Lung (tissue), 12 donors: Measurements from ENCODE around the gene ZNF546. TPM values are rescaled to one million over a fixed set of nuclear protein-coding genes. Genes with fewer than 3 reads are reported as not detected.
A peak's percentile ranks its signal among the peaks of the same experiment; 100 is the strongest.

Experiments used
- ATAC-seq: fragments of 200-7000 bp; cut with Tn5 transposase; one replicate; pipeline ENCODE4 v1.9.1; 2020; ENCODE audit warnings: moderate number of reproducible peaks; ENCODE audit not compliant: insufficient read depth, low FRiP score
- DNase-seq, 3 donors: peaks; one replicate each; pipeline ENCODE4 v3.0.0-alpha.2; 2013 to 2017
- H3K27ac ChIP-seq, 2 donors: one replicate each; pipeline ENCODE4 v1.5.1; 2013; ENCODE audit warnings: mild to moderate bottlenecking in 2 of 2, moderate library complexity in 2 of 2, control low read depth in 1 of 2, inconsistent platforms in 1 of 2, low read depth in 1 of 2, low read length in 1 of 2
- H3K27me3 ChIP-seq, 3 donors: one replicate each; pipeline ENCODE4 v1.5.1; 2013; ENCODE audit warnings: low read length in 2 of 3; ENCODE audit not compliant: control insufficient read depth in 3 of 3, insufficient read depth in 3 of 3
- H3K36me3 ChIP-seq, 4 donors: one replicate each; pipeline ENCODE4 v1.5.1; 2013; ENCODE audit warnings: low read length in 4 of 4, mild to moderate bottlenecking in 1 of 4, moderate library complexity in 1 of 4; ENCODE audit not compliant: control insufficient read depth in 4 of 4, insufficient read depth in 4 of 4
- H3K4me1 ChIP-seq, 5 donors: one replicate each; pipeline ENCODE4 v1.5.1; 2013; ENCODE audit warnings: low read length in 5 of 5, mild to moderate bottlenecking in 2 of 5, moderate library complexity in 1 of 5; ENCODE audit not compliant: control insufficient read depth in 5 of 5, insufficient read depth in 5 of 5
- H3K4me3 ChIP-seq: one replicate; pipeline ENCODE4 v1.5.1; 2013; ENCODE audit warnings: mild to moderate bottlenecking, control low read depth, moderate library complexity
- H3K9ac ChIP-seq, 2 donors: one replicate each; pipeline ENCODE4 v1.5.1; 2013; ENCODE audit warnings: low read length in 2 of 2, control low read depth in 1 of 2; ENCODE audit not compliant: insufficient read depth in 1 of 2
- H3K9me3 ChIP-seq, 4 donors: one replicate each; pipeline ENCODE4 v1.5.1; 2013; ENCODE audit warnings: low read length in 3 of 4, mild to moderate bottlenecking in 1 of 4, moderate library complexity in 1 of 4; ENCODE audit not compliant: control insufficient read depth in 4 of 4, insufficient read depth in 3 of 4
- WGBS, 2 donors: extraction: QIAGEN DNeasy Blood & Tissue Kit; methylation state at CpG; one replicate each; pipeline ENCODE4 v1.1.7; 2013; 5-methylcytosine and 5-hydroxymethylcytosine counted together
- polyA plus RNA-seq, 2 donors: library from polyadenylated mRNA; stranded (reverse); fragments of 200-250 nt; gene quantifications; one replicate each; pipeline ENCODE4 v1.2.1, GENCODE V29; 2013
- total RNA-seq, 2 donors: library from RNA; depleted of rRNA in 1 of 2; stranded (reverse); fragments of >200 nt in 1 of 2; gene quantifications; one replicate each; pipeline ENCODE4 v1.2.1, GENCODE V29; 2014 to 2021
- TF ChIP-seq, protein P1 (sequence below): IDR thresholded peaks from 2 replicates; pipeline ENCODE4 v1.5.1; 2012; ENCODE audit warnings: mild to moderate bottlenecking; ENCODE audit errors: control extremely low read depth, extremely low read depth
- donor health status: control.
- donor health status: control.
- donor health status: Bipolar disorder and iron deficiency.
- donor health status: healthy.
- donor health status: DM: yes; HTN: yes; CAD: no.

The ZNF546 gene
- total and polyA plus RNA-seq, 4 donors, result 1.0 to 9.2 (median 2.7) TPM

DNA sequence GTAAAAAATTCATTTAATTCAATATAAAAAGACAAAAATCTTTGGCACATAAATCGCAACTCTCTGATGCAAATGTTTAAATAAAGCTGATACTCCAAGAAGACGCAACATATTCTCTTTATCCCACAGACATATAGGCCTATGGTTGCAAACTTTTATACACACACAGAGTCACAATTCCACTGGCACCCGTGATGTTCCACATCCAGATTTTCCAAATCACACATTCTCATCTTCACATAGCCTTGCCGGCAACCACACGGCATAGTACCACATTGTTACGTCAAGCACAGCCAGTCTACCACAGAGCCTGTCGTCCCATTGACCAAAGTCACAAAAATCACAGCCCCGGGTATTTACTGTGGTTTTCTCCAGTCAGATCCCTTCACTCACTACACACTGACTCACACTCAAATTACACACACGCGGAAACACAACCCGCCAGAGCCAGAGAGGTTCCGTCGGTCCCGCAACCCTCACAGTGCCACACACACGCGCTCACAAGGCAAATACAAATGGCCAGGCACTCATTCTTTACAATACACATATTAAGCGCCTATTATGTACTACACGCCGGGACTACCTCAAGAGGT lies 546 bp upstream of the ZNF546 start:
- 10% methylated on average over 19 of the region's 19 CpGs for WGBS, 2 donors
- Histone ChIP-seq H3K27me3 (no peaks in the 10 kb centered on the region), H3K4me1 (peaks cover 0 to 8% (median 5%) of the 10 kb centered on the region in 5 donors), H3K4me3 (peak overlapping the region; percentile 84), H3K9me3 (peaks cover 0 to 7% (median 2%) of the 10 kb centered on the region in 4 donors), H3K36me3 (peaks cover 0 to 11% (median under 1%) of the 10 kb centered on the region in 4 donors), H3K27ac (peak overlapping the region; percentile 74 to 91), H3K9ac (peak overlapping the region; percentile 60 to 91)
- DNase-seq (peak in 2 of 3 donors; percentile 44 to 54), ATAC-seq (peak; percentile 20)
- TF ChIP-seq, protein P1, sequence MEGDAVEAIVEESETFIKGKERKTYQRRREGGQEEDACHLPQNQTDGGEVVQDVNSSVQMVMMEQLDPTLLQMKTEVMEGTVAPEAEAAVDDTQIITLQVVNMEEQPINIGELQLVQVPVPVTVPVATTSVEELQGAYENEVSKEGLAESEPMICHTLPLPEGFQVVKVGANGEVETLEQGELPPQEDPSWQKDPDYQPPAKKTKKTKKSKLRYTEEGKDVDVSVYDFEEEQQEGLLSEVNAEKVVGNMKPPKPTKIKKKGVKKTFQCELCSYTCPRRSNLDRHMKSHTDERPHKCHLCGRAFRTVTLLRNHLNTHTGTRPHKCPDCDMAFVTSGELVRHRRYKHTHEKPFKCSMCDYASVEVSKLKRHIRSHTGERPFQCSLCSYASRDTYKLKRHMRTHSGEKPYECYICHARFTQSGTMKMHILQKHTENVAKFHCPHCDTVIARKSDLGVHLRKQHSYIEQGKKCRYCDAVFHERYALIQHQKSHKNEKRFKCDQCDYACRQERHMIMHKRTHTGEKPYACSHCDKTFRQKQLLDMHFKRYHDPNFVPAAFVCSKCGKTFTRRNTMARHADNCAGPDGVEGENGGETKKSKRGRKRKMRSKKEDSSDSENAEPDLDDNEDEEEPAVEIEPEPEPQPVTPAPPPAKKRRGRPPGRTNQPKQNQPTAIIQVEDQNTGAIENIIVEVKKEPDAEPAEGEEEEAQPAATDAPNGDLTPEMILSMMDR, result no peak

DNA sequence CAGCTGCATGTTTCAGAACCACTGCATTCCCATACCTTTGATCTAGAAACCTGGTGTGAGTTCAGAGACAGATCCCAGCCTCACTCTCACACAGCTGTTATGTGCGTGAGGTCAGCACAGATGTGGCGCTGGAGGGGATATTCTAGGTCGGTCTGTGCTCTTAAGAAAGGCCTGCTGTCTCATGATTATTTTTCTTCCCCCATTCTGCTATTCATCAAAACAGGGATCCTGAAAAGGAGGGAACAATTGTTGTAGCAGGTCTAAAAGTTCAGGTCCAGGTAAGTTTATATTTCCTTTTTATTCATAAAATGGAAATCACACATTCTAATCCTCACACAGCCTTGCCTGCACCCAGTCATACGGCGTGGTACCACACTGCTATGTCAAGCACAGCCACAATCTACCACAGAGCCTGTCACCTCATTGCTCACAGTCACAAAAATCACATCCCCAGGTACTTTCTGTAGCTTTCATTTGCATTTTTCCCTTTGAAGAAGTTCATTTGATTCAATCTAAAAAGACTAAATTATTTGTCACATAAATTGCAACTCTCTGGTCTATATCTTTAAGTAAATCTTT lies 867 bp downstream of the ZNF546 start:
- DNase-seq, result no peak
- Histone ChIP-seq H3K36me3 (peaks cover 0 to 11% (median 2%) of the 10 kb centered on the region in 4 donors), H3K27me3 (no peaks in the 10 kb centered on the region), H3K4me1 (peaks cover 0 to 8% (median 5%) of the 10 kb centered on the region in 5 donors), H3K9me3 (peaks cover 0 to 7% (median 2%) of the 10 kb centered on the region in 4 donors), H3K4me3 (peak overlapping the region; percentile 84), H3K9ac (peak overlapping the region in 1 of 2 donors; percentile 91), H3K27ac (peak overlapping the region; percentile 74 to 91)
- TF ChIP-seq, protein P1, result no peak
- 78% methylated on average over 5 of the region's 5 CpGs for WGBS, 2 donors
- no peak for ATAC-seq

DNA sequence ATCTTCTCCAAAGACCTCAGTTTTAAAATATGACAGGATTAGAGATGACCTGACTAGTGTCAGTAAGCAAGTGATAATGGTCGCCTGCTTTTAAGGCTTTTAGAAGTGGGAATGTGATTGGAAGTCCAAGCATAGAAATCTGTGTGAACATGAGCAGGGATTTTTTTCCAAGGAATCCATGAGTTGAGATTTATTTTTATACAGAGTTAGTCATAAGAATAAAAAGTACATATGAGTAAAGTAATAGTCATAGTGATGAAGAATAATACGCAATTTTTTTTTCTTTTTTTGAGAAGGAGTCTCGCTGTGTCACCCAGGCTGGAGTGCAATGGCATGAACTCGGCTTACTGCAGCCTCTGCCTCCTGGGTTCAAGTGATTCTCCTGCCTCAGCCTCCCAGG lies 1.6 kb downstream of the ZNF546 start:
- TF ChIP-seq, protein P1, result no peak
- no peak overlapping the region for H3K4me3 ChIP-seq
- H3K9me3 ChIP-seq, result peaks cover 0 to 6% (median 2%) of the 10 kb centered on the region in 4 donors
- 95 to 99% methylated on average over 4 of the region's 4 CpGs for WGBS, 2 donors
- H3K9ac ChIP-seq, result no peak overlapping the region
- no peak for DNase-seq
- H3K36me3 ChIP-seq, result peaks cover 0 to 9% (median 2%) of the 10 kb centered on the region in 4 donors
- ATAC-seq, result no peak
- no peaks in the 10 kb centered on the region for H3K27me3 ChIP-seq
- no peak overlapping the region for H3K27ac ChIP-seq
- H3K4me1 ChIP-seq, result peaks cover 0 to 8% (median 5%) of the 10 kb centered on the region in 5 donors
